ENCODE data around the gene ANKRD12. TPM values are rescaled to one million over a fixed set of nuclear protein-coding genes. Genes with fewer than 3 reads are reported as not detected.

Gene ANKRD12
- total RNA-seq, 1 experiment from 2014 or later = 23.5 TPM

DNA sequence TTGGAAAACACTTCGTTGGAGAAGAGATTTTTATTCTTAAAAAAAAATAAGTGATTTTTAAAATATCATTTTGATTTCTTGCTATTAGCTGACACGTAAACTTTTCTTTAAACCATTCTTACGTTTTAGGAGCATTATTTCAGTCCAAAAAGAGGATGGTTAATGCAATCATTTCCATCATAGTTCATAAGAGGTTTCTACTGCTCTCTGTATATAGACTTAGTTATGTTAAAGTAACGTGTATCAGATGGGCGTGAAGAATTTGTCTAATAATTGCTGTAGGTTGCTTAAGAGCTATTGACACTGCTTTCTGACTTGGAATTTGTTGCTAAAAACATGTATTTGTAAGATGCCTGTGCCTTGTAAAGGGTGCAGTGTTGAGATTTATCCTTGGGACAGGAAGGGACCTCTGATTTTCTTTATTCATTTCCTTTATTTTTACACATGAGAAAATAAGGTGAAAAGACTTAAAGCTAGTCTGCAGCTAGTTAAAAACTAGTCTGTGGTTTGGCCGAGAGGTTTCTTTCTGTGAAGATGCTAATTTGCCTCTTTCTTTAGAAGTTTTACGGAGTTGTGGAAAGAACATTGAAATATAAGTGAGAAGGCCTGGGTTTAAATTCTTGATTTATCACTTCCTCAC is 2.9 kb downstream of the ANKRD12 start:
- Histone ChIP-seq H3K27me3 (ENCODE audit: insufficient read depth, low read length) (no peaks in the 10 kb centered on the region), H3K4me2 (ENCODE audit: low read length) (no peak overlapping the region), H3K9me3 (ENCODE audit: control insufficient read depth in 1 of 2, insufficient read depth in 1 of 2, low read depth in 1 of 2, low read length in 2 of 2) (no peaks in the 10 kb centered on the region), H3K27ac (ENCODE audit: low read depth, low read length) (no peak overlapping the region), H3K4me3 (replicated peaks in 1 of 2; ENCODE audit: low read depth in 1 of 2, low read length in 2 of 2) (no peak overlapping the region), H3K9ac (ENCODE audit: low read length) (no peak overlapping the region), H3K36me3 (ENCODE audit: control insufficient read depth in 1 of 2, insufficient read depth in 2 of 2, low read length in 2 of 2) (no peaks in the 10 kb centered on the region; a peak in 1 of 4 replicates), H3K9me2 (ENCODE audit: insufficient read depth) (no peaks in the 10 kb centered on the region), H2AFZ (ENCODE audit: low read depth, low read length, poor library complexity, severe bottlenecking) (no peak overlapping the region), H3K79me2 (ENCODE audit: insufficient read depth, low read length) (peaks cover 66% of the 10 kb centered on the region), H4K20me1 (ENCODE audit: insufficient read depth) (no peaks in the 10 kb centered on the region), H3K4me1 (ENCODE audit: control insufficient read depth in 1 of 2, insufficient read depth in 2 of 2, low read length in 2 of 2) (peaks cover 17 to 25% of the 10 kb centered on the region in 2 experiments; a peak in 3 of 4 replicates)
- ChIA-PET CTCF (no interaction called here), RAD21 (ENCODE audit: low non-redundant PET in 1 of 2, low total read pairs in 2 of 2, uncharacterized antibody in 2 of 2, unreplicated experiment in 2 of 2) (no interaction called here), POLR2A (no interaction called here)
- TF ChIP-seq FOSL1 (IDR thresholded peaks at IDR 0.05; ENCODE audit: low read depth) (no peak), EZH2phosphoT487 (IDR thresholded peaks at IDR 0.05; ENCODE audit: borderline replicate concordance) (no peak), ZNF274 (IDR thresholded peaks at IDR 0.05; ENCODE audit: low read depth, low read length) (no peak), EZH2 (IDR thresholded peaks at IDR 0.05) (no peak), SRF (IDR thresholded peaks at IDR 0.05; ENCODE audit: low read depth) (no peak), POLR2AphosphoS5 (IDR thresholded peaks at IDR 0.05; ENCODE audit: low read depth, low read length) (no peak), YY1 (IDR thresholded peaks at IDR 0.05; ENCODE audit: extremely low read depth, insufficient replicate concordance, low read depth, low read length) (no peak), CBX3 (IDR thresholded peaks at IDR 0.05; ENCODE audit: low read depth) (no peak), JUND (IDR thresholded peaks at IDR 0.05) (no peak), POLR2A (IDR thresholded peaks at IDR 0.05; ENCODE audit: borderline replicate concordance, extremely low read depth, insufficient read depth, insufficient read length) (no peak), RAD21 (IDR thresholded peaks at IDR 0.05; ENCODE audit: low read depth) (no peak), EGR1 (IDR thresholded peaks at IDR 0.05; ENCODE audit: low read depth) (no peak), SIN3A (IDR thresholded peaks at IDR 0.05; ENCODE audit: low read depth) (no peak), TCF7L2 (IDR thresholded peaks at IDR 0.05; ENCODE audit: borderline replicate concordance, extremely low read depth, insufficient read depth, insufficient read length) (no peak)
- TF ChIP-seq, protein P1, sequence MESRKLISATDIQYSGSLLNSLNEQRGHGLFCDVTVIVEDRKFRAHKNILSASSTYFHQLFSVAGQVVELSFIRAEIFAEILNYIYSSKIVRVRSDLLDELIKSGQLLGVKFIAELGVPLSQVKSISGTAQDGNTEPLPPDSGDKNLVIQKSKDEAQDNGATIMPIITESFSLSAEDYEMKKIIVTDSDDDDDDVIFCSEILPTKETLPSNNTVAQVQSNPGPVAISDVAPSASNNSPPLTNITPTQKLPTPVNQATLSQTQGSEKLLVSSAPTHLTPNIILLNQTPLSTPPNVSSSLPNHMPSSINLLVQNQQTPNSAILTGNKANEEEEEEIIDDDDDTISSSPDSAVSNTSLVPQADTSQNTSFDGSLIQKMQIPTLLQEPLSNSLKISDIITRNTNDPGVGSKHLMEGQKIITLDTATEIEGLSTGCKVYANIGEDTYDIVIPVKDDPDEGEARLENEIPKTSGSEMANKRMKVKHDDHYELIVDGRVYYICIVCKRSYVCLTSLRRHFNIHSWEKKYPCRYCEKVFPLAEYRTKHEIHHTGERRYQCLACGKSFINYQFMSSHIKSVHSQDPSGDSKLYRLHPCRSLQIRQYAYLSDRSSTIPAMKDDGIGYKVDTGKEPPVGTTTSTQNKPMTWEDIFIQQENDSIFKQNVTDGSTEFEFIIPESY (IDR thresholded peaks at IDR 0.05; ENCODE audit: extremely low read depth, insufficient replicate concordance, low read length) = no peak
- TF ChIP-seq, protein P2, sequence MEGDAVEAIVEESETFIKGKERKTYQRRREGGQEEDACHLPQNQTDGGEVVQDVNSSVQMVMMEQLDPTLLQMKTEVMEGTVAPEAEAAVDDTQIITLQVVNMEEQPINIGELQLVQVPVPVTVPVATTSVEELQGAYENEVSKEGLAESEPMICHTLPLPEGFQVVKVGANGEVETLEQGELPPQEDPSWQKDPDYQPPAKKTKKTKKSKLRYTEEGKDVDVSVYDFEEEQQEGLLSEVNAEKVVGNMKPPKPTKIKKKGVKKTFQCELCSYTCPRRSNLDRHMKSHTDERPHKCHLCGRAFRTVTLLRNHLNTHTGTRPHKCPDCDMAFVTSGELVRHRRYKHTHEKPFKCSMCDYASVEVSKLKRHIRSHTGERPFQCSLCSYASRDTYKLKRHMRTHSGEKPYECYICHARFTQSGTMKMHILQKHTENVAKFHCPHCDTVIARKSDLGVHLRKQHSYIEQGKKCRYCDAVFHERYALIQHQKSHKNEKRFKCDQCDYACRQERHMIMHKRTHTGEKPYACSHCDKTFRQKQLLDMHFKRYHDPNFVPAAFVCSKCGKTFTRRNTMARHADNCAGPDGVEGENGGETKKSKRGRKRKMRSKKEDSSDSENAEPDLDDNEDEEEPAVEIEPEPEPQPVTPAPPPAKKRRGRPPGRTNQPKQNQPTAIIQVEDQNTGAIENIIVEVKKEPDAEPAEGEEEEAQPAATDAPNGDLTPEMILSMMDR (IDR thresholded peaks at IDR 0.05 in 2 of 3, conservative IDR thresholded peaks at IDR 0.05 in 1 of 3; ENCODE audit: borderline replicate concordance in 1 of 3, insufficient read depth in 1 of 3, low read depth in 2 of 3, low read length in 2 of 3) = no peak
- TF ChIP-seq, protein P3, sequence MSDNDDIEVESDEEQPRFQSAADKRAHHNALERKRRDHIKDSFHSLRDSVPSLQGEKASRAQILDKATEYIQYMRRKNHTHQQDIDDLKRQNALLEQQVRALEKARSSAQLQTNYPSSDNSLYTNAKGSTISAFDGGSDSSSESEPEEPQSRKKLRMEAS (IDR thresholded peaks at IDR 0.05) = no peak
- TF ChIP-seq, protein P4, sequence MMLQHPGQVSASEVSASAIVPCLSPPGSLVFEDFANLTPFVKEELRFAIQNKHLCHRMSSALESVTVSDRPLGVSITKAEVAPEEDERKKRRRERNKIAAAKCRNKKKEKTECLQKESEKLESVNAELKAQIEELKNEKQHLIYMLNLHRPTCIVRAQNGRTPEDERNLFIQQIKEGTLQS (IDR thresholded peaks at IDR 0.05) = no peak
- DNase-seq (ENCODE audit: low read depth, low spot score) (no peak), ATAC-seq (no peak)
- intact Hi-C loops (cut with micrococcal nuclease) = loop anchor here (5.0 to 10.0 kb wide), 3 partner anchors 155 to 375 kb away; partner anchors contain the start of gene RALBP1
- no TSS peak for BruUV-seq (replicated peaks)
